ENCODE results near the gene MMP2.

- TF ChIP-seq CTCF (IDR thresholded peaks at IDR 0.05) (no peak), POLR2A (IDR thresholded peaks at IDR 0.05) (no peak)
These were observed 8.2 kb upstream of the MMP2 start for GRCh38 chr16:55470533-55471371.
